Measurements from ENCODE around the gene PGM5. TPM values are rescaled to one million over a fixed set of nuclear protein-coding genes. Genes with fewer than 3 reads are reported as not detected.

The PGM5 gene
- total RNA-seq, 1 donor, result 0.36 TPM

DNA sequence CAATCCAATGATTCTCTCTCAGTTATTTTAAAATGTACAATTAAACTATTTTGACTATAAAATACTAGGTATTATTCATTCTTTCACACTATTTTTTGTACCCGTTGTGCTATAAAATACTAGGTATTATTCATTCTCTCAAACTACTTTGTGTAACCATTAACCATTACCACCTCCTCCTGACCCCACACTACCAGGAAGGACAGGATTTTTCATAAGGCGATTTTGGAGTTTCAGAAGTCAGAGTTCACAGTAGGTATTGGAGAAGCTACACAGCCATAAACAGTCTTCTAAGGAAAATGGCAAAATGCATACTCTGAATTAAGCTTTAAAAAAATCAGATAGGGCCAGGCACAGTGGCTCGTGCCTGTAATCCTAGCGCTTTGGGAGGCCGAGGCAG is 219.4 kb downstream of the PGM5 start:
- DNase-seq (ENCODE audit: insufficient read length, low spot score, missing footprints), result no peak
- Histone ChIP-seq H3K27ac (ENCODE audit: low read depth, low read length) (no peak overlapping the region), H3K27me3 (ENCODE audit: insufficient read depth, low read length) (no peaks in the 10 kb centered on the region), H4K20me1 (ENCODE audit: insufficient read depth, low read length) (no peaks in the 10 kb centered on the region), H2AFZ (ENCODE audit: low read length) (no peak overlapping the region), H3K4me3 (ENCODE audit: insufficient read depth, low read length) (no peak overlapping the region), H3K9me3 (ENCODE audit: low read depth, low read length) (no peaks in the 10 kb centered on the region), H3K36me3 (ENCODE audit: insufficient read depth, low read length) (no peaks in the 10 kb centered on the region), H3K4me1 (ENCODE audit: insufficient read depth, low read length) (no peaks in the 10 kb centered on the region), H3K79me2 (ENCODE audit: insufficient read depth, low read length) (no peaks in the 10 kb centered on the region), H3K4me2 (ENCODE audit: insufficient read depth, low read length) (no peak overlapping the region)
- TF ChIP-seq, protein P1, sequence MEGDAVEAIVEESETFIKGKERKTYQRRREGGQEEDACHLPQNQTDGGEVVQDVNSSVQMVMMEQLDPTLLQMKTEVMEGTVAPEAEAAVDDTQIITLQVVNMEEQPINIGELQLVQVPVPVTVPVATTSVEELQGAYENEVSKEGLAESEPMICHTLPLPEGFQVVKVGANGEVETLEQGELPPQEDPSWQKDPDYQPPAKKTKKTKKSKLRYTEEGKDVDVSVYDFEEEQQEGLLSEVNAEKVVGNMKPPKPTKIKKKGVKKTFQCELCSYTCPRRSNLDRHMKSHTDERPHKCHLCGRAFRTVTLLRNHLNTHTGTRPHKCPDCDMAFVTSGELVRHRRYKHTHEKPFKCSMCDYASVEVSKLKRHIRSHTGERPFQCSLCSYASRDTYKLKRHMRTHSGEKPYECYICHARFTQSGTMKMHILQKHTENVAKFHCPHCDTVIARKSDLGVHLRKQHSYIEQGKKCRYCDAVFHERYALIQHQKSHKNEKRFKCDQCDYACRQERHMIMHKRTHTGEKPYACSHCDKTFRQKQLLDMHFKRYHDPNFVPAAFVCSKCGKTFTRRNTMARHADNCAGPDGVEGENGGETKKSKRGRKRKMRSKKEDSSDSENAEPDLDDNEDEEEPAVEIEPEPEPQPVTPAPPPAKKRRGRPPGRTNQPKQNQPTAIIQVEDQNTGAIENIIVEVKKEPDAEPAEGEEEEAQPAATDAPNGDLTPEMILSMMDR (IDR thresholded peaks at IDR 0.05; ENCODE audit: extremely low read depth, low read depth, low read length), result no peak

DNA sequence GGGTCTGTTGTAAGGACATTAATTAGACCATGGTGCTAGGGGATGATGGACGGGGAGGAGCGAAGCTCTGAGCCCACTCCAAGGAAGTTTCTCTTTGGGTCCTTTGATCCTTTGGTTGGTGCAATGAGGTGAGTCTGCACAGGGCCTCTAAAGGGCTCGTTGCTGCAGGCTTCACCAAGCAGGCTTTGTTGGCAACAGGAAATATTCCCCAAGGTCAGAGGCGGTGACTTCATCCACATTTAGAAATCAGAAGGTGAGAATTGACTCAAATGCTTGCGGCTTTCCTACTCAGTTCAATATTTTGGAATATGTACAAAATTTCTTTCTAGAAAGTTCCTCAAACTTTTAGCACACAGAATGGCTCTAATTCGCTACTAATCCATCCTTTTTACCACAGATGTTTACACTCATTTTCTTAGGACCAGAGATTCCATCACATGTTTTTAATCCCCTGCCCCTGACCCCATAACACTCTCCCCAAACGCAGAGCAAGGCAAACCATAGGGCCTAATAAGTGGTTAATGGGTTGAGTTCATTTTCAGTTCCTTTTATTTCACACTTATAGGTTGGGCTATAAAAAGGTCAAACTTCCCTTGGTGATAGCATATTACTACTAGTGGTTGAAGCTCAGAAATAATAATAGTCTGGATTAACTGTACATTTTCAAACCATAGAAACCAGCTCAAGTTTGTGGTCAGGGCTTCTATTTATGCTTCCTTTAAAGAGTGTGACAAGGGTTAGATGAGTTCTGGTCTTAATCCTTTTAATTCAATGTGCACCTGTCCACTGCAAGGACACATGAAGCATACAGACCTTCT is 221.6 kb downstream of the PGM5 start:
- H2AFZ ChIP-seq (ENCODE audit: low read length), result no peak overlapping the region
- no peaks in the 10 kb centered on the region for H3K9me3 ChIP-seq (ENCODE audit: low read depth, low read length)
- H3K27me3 ChIP-seq (ENCODE audit: insufficient read depth, low read length), result no peaks in the 10 kb centered on the region
- no peaks in the 10 kb centered on the region for H4K20me1 ChIP-seq (ENCODE audit: insufficient read depth, low read length)
- H3K27ac ChIP-seq (ENCODE audit: low read depth, low read length), result no peak overlapping the region
- TF ChIP-seq, protein P1 (IDR thresholded peaks at IDR 0.05; ENCODE audit: extremely low read depth, low read depth, low read length), result no peak
- no peak for DNase-seq (ENCODE audit: insufficient read length, low spot score, missing footprints)
- no peak overlapping the region for H3K4me2 ChIP-seq (ENCODE audit: insufficient read depth, low read length)
- H3K36me3 ChIP-seq (ENCODE audit: insufficient read depth, low read length), result no peaks in the 10 kb centered on the region
- no peak overlapping the region for H3K4me3 ChIP-seq (ENCODE audit: insufficient read depth, low read length)
- no peaks in the 10 kb centered on the region for H3K4me1 ChIP-seq (ENCODE audit: insufficient read depth, low read length)
- no peaks in the 10 kb centered on the region for H3K79me2 ChIP-seq (ENCODE audit: insufficient read depth, low read length)

Other genes starting within 250 kb of the PGM5 start
- gene ZNG1C, start 114.6 kb upstream of the PGM5 start, total RNA-seq, result 14.4 and 17.0 TPM in 2 replicates
- gene FOXD4L3, start 53.7 kb upstream of the PGM5 start, total RNA-seq, result under 0.01 TPM in 1 of 2 replicates, not detected in the other
- not detected in 2 replicates for gene TMEM252, start 184.3 kb downstream of the PGM5 start, total RNA-seq

All from osteoblast (primary cell).